GM12878 (cell line): ENCODE measurements around the gene C9orf72. TPM values are rescaled to one million over a fixed set of nuclear protein-coding genes. Genes with fewer than 3 reads are reported as not detected.

Experiments used
- ATAC-seq: fragments of 200-7000 bp; cut with Tn5 transposase; 3 replicates; pipeline ENCODE4 v1.9.1; 2020; ENCODE audit warnings: mild to moderate bottlenecking, moderate library complexity
- BruUV-seq: library from RNA; stranded (reverse); fragments of 400-500 nt; replicated peaks from 2 replicates; lab custom pipeline; 2021; lab: Mats Ljungman, UMichigan
- CTCF ChIA-PET: fragments of 300-600 bp; sonication (Branson Sonifier 250); formaldehyde crosslinking; extraction: SDS; loops from one replicate; lab custom pipeline; 2021; ENCODE audit warnings: inconsistent platforms; lab: Yijun Ruan, JAX
- POLR2A ChIA-PET: fragments of 350-600 bp; formaldehyde crosslinking; extraction: SDS; loops from one replicate; lab custom pipeline; 2021; ENCODE audit warnings: inconsistent platforms; lab: Charles Lee
- RAD21 ChIA-PET: fragments of 300-600 bp; sonication (Branson Sonifier 250); formaldehyde crosslinking; loops from one replicate; lab custom pipeline; 2023; ENCODE audit warnings: antibody characterized with exemption; ENCODE audit not compliant: unreplicated experiment; lab: Charles Lee
- SMC1A ChIA-PET: fragments of 300-600 bp; sonication (Branson Sonifier 250); formaldehyde crosslinking; loops from one replicate; lab custom pipeline; 2023; ENCODE audit not compliant: unreplicated experiment, uncharacterized antibody; lab: Charles Lee
- DNase-seq: peaks from one replicate; pipeline ENCODE4 v3.0.0-alpha.2; 2011; ENCODE audit warnings: low read depth, low spot score
- FAIRE-seq: peaks from 3 replicates; lab custom pipeline; 2011; peaks lifted over from hg19 to GRCh38; lab: Jason Lieb, UNC
- H2AFZ ChIP-seq: 2 replicates; pipeline ENCODE4 v1.6.0; 2011; ENCODE audit warnings: low read depth, low read length, control low read depth; ENCODE audit not compliant: control insufficient read depth
- H3K27ac ChIP-seq: 2 replicates; pipeline ENCODE4 v1.5.1; 2011; ENCODE audit warnings: control low read depth; ENCODE audit not compliant: control insufficient read depth, insufficient read depth
- H3K27me3 ChIP-seq, 2 experiments: replicated peaks in 1 of 2; 2 replicates each; pipeline versions ENCODE4 v1.6.0 to v1.6.1; 2011; ENCODE audit warnings: low read length in 1 of 2; ENCODE audit not compliant: control insufficient read depth in 2 of 2, insufficient read depth in 2 of 2
- H3K36me3 ChIP-seq, 2 experiments: 2 replicates each; pipeline ENCODE4 v1.5.1; 2011; ENCODE audit warnings: low read length in 1 of 2; ENCODE audit not compliant: control insufficient read depth in 2 of 2, insufficient read depth in 2 of 2
- H3K4me1 ChIP-seq: 2 replicates; pipeline ENCODE4 v1.6.1; 2011; ENCODE audit warnings: mild to moderate bottlenecking, low read length, moderate library complexity, mixed read lengths; ENCODE audit not compliant: control insufficient read depth, insufficient read depth
- H3K4me2 ChIP-seq: 2 replicates; pipeline ENCODE4 v1.6.0; 2011; ENCODE audit warnings: control low read depth; ENCODE audit not compliant: control insufficient read depth, insufficient read depth
- H3K4me3 ChIP-seq: fragments of 200-600 bp; sonication (generic); 2 replicates; pipeline ENCODE4 v1.5.1; 2016
- H3K79me2 ChIP-seq: 2 replicates; pipeline ENCODE4 v1.6.0; 2011; ENCODE audit warnings: low read length; ENCODE audit not compliant: control insufficient read depth, insufficient read depth
- H3K9ac ChIP-seq: 2 replicates; pipeline ENCODE4 v1.8.0; 2011; ENCODE audit warnings: low read length, control low read depth, mixed read lengths; ENCODE audit not compliant: control insufficient read depth, insufficient read depth
- H3K9me3 ChIP-seq: replicated peaks from 3 replicates; pipeline ENCODE4 v1.5.1; 2011; ENCODE audit warnings: mild to moderate bottlenecking, low read length; ENCODE audit not compliant: control insufficient read depth, insufficient read depth
- H4K20me1 ChIP-seq: 2 replicates; pipeline ENCODE4 v1.6.0; 2011; ENCODE audit not compliant: control insufficient read depth, insufficient read depth
- EZH2 ChIP-seq: IDR thresholded peaks from 2 replicates; pipeline ENCODE4 v1.6.1; 2012; ENCODE audit warnings: low read depth, mild to moderate bottlenecking, control low read depth, inconsistent platforms, low read length, borderline replicate concordance; ENCODE audit not compliant: control insufficient read depth
- RBBP5 ChIP-seq: fragments of 200-600 bp; sonication (generic); conservative IDR thresholded peaks from 2 replicates; pipeline ENCODE4 v1.6.1; 2016
- TCF7 ChIP-seq: IDR thresholded peaks from 2 replicates; pipeline ENCODE4 v1.6.1; 2014; ENCODE audit warnings: antibody characterized with exemption, borderline replicate concordance
- WGBS: methylation state at CpG from one replicate; pipeline ENCODE4 v1.1.6; 2016; ENCODE audit warnings: low lambda C conversion rate; ENCODE audit not compliant: insufficient replicate concordance, insufficient coverage; ENCODE audit errors: missing lambda C conversion rate; 5-methylcytosine and 5-hydroxymethylcytosine counted together
- in situ Hi-C: fragments of 300-500 bp; cut with MboI; formaldehyde crosslinking; loops from 9 replicates; pipeline ENCODE4 v1.14.3; 2018; ENCODE audit warnings: mixed read lengths
- intact Hi-C: fragments of 100-400 bp; cut with micrococcal nuclease; formaldehyde crosslinking; loops from one replicate; pipeline ENCODE4 v1.14.2; 2022; ENCODE audit not compliant: unreplicated experiment
- polyA plus RNA-seq, 11 experiments: library from polyadenylated mRNA; depleted of rRNA in 4 of 11; unstranded in 6 of 11; stranded (reverse) in 5 of 11; fragments of >200 nt; fragmentation: Nextera tagmentation in 4 of 11; fragmentation: Illumina TruSeq in 1 of 11; extraction: Ambion mirVana in 4 of 11; extraction: Trizol in 1 of 11; gene quantifications; 1 replicate in 1 of 11; 2 replicates in 10 of 11; pipeline versions ENCODE4 v1.2.1 to v1.2.3, GENCODE V29; 2011 to 2016; ENCODE audit warnings: inconsistent platforms in 2 of 11, missing spikeins in 2 of 11, low read depth in 1 of 11
- total RNA-seq, 4 experiments: library from RNA; depleted of rRNA in 3 of 4; stranded (reverse); fragments of >200 nt in 3 of 4; fragmentation: Illumina TruSeq in 1 of 4; extraction: Trizol in 1 of 4; gene quantifications; 2 replicates each; pipeline versions ENCODE4 v1.2.1 to v1.2.3, GENCODE V29; 2013 to 2021
- TF ChIP-seq, protein P1 (sequence below): fragments of 450-650 bp; IDR thresholded peaks from 2 replicates; pipeline ENCODE4 v1.6.1; 2017; ENCODE audit warnings: mild to moderate bottlenecking, low read depth, inconsistent platforms; ENCODE audit not compliant: poor library complexity, severe bottlenecking
- TF ChIP-seq, protein P2 (sequence below): fragments of 450-650 bp; IDR thresholded peaks from 2 replicates; pipeline ENCODE4 v1.6.1; 2017; ENCODE audit warnings: mild to moderate bottlenecking

Gene C9orf72
- total and polyA plus RNA-seq, 10 of the 15 experiments (the other 5 are each of a cell fraction or from before 2014, with no cell fraction given): 4.8 to 9.0 (median 6.4) TPM

DNA sequence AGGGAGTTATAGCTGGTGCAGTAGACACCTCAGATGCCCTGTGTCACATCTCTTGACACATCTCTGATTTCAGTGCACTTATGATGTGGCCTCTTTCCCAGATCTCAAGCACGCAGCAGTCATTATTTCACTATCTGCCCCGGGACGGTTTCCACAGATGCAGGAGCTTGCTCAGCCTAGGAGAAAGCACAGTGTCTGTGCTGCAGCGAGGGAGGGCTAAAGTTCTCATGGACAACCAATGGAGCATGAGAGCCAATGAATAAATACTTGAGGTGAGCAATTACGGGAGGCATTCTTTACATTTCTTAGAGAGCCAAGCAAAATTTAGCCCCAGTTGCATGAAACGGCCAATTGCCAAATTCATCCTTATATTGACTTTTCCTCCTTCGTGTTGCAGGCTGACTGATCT lies 36.2 kb downstream of the C9orf72 start:
- Histone ChIP-seq H3K4me3 (no peak overlapping the region), H3K4me2 (no peak overlapping the region), H3K9me3 (no peaks in the 10 kb centered on the region), H3K36me3 (no peaks in the 10 kb centered on the region), H3K9ac (no peak overlapping the region), H3K4me1 (peaks cover 10% of the 10 kb centered on the region), H3K27ac (no peak overlapping the region), H4K20me1 (no peaks in the 10 kb centered on the region), H3K27me3 (no peaks in the 10 kb centered on the region), H2AFZ (no peak overlapping the region), H3K79me2 (no peaks in the 10 kb centered on the region)
- in situ Hi-C loops: no loop called here
- WGBS: 77% methylated on average over 7 of the region's 7 CpGs
- ATAC-seq (no peak), FAIRE-seq (no peak), DNase-seq (no peak)
- POLR2A ChIA-PET: no interaction called here
- RAD21 ChIA-PET: interaction anchor here (0.9 to 6.3 kb wide), 3 partner anchors 10 to 205 kb away, joined by 5 to 62 read pairs (median 10); no protein-coding TSS in a partner anchor
- CTCF ChIA-PET: interaction anchor here (0.7 to 6.2 kb wide), 8 partner anchors 10 to 205 kb away, joined by 3 to 65 read pairs (median 9); no protein-coding TSS in a partner anchor
- TF ChIP-seq RBBP5: no peak
- no peak for TF ChIP-seq TCF7
- TF ChIP-seq, protein P1, sequence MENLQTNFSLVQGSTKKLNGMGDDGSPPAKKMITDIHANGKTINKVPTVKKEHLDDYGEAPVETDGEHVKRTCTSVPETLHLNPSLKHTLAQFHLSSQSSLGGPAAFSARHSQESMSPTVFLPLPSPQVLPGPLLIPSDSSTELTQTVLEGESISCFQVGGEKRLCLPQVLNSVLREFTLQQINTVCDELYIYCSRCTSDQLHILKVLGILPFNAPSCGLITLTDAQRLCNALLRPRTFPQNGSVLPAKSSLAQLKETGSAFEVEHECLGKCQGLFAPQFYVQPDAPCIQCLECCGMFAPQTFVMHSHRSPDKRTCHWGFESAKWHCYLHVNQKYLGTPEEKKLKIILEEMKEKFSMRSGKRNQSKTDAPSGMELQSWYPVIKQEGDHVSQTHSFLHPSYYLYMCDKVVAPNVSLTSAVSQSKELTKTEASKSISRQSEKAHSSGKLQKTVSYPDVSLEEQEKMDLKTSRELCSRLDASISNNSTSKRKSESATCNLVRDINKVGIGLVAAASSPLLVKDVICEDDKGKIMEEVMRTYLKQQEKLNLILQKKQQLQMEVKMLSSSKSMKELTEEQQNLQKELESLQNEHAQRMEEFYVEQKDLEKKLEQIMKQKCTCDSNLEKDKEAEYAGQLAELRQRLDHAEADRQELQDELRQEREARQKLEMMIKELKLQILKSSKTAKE: no peak
- TF ChIP-seq, protein P2, sequence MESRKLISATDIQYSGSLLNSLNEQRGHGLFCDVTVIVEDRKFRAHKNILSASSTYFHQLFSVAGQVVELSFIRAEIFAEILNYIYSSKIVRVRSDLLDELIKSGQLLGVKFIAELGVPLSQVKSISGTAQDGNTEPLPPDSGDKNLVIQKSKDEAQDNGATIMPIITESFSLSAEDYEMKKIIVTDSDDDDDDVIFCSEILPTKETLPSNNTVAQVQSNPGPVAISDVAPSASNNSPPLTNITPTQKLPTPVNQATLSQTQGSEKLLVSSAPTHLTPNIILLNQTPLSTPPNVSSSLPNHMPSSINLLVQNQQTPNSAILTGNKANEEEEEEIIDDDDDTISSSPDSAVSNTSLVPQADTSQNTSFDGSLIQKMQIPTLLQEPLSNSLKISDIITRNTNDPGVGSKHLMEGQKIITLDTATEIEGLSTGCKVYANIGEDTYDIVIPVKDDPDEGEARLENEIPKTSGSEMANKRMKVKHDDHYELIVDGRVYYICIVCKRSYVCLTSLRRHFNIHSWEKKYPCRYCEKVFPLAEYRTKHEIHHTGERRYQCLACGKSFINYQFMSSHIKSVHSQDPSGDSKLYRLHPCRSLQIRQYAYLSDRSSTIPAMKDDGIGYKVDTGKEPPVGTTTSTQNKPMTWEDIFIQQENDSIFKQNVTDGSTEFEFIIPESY: no peak
- TF ChIP-seq EZH2: no peak
- intact Hi-C loops: no loop called here
- BruUV-seq: no TSS peak
- SMC1A ChIA-PET: interaction anchor here (1.2 to 11.1 kb wide), 4 partner anchors 10 to 203 kb away, joined by 3 to 89 read pairs (median 46); no protein-coding TSS in a partner anchor
